Ovary (tissue), 9 donors: Measurements from ENCODE around the gene GNRHR. TPM values are rescaled to one million over a fixed set of nuclear protein-coding genes. Genes with fewer than 3 reads are reported as not detected.
"Not testable (repeated sequence)": the region's sequence is repeated elsewhere in the genome, so short reads cannot be mapped to it uniquely, and the experiment has no call there.

ENCODE experiments used
- DNase-seq, 5 donors: peaks; one replicate each; pipeline ENCODE4 v3.0.0-alpha.2; 2019 to 2020
- H3K27ac ChIP-seq, 2 donors: fragments of 200-600 bp; one replicate each; pipeline versions ENCODE4 v1.5.1 to v1.8.0; 2019 to 2022
- H3K27me3 ChIP-seq: fragments of 200-600 bp; one replicate; pipeline ENCODE4 v1.8.0; 2022
- H3K36me3 ChIP-seq: fragments of 200-600 bp; sonication (generic); one replicate; pipeline ENCODE4 v1.5.1; 2019
- H3K4me1 ChIP-seq: one replicate; pipeline ENCODE4 v1.8.1; 2013; ENCODE audit warnings: mild to moderate bottlenecking, moderate library complexity; ENCODE audit not compliant: insufficient read depth
- H3K4me3 ChIP-seq: fragments of 200-600 bp; sonication (generic); one replicate; pipeline ENCODE4 v1.5.1; 2017
- H3K9me3 ChIP-seq, 2 donors: fragments of 200-600 bp in 1 of 2; sonication (generic) in 1 of 2; one replicate each; pipeline versions ENCODE4 v1.5.1 to v1.8.1; 2013 to 2019; ENCODE audit warnings: mild to moderate bottlenecking in 1 of 2, moderate library complexity in 1 of 2
- CTCF ChIP-seq, 3 donors: fragments of 450-650 bp in 2 of 3; fragments of 200-600 bp in 1 of 3; IDR thresholded peaks; one replicate each; pipeline versions ENCODE4 v1.5.1 to v1.8.0; 2016 to 2022; ENCODE audit warnings: antibody characterized with exemption in 3 of 3, mild to moderate bottlenecking in 1 of 3
- EP300 ChIP-seq: sonication (generic); formaldehyde crosslinking; IDR thresholded peaks from one replicate; pipeline ENCODE4 v1.6.1; 2017; ENCODE audit warnings: antibody characterized with exemption
- POLR2A ChIP-seq: fragments of 450-650 bp; IDR thresholded peaks from one replicate; pipeline ENCODE4 v1.6.1; 2017; ENCODE audit warnings: antibody characterized with exemption, mild to moderate bottlenecking, moderate library complexity
- WGBS, 3 donors: extraction: QIAGEN DNeasy Blood & Tissue Kit in 1 of 3; methylation state at CpG; one replicate each; pipeline versions ENCODE4 v1.1.5 to v1.1.7; 2013 to 2017; 5-methylcytosine and 5-hydroxymethylcytosine counted together
- intact Hi-C, 4 donors: fragments of 100-400 bp; cut with DNase I; formaldehyde crosslinking; loops; one replicate each; pipeline versions ENCODE4 v1.11.0 to v1.15.1; 2022 to 2023
- polyA plus RNA-seq, 2 donors: library from polyadenylated mRNA; stranded (reverse); fragments of 200-250 nt in 1 of 2; fragments of 350-450 nt in 1 of 2; fragmentation: Illumina TruSeq in 1 of 2; extraction: RNeasy Lipid Tissue Mini Kit (QIAGEN cat#74804) in 1 of 2; gene quantifications; one replicate each; pipeline ENCODE4 v1.2.3, GENCODE V29; 2013 to 2014
- total RNA-seq, 7 donors: library from RNA; depleted of rRNA in 2 of 7; stranded (reverse); fragments of >200 nt in 2 of 7; fragmentation: NEBNext Ultra II Directional in 3 of 7; extraction: Animal tissue kit (Norgen Biotek cat#: 25700) in 3 of 7; gene quantifications; one replicate each; pipeline versions ENCODE4 v1.1.0 to v1.2.4, GENCODE V29; 2016 to 2023
- donor health status: DM: no; HTN: no; CAD: no; lungs with moderate emphysema.
- donor health status: DM: no; HTN: no; CAD: no.
- donor health status: Bipolar disorder and iron deficiency.
- donor health status: DM: yes; HTN: yes; CAD: no.
- donor health status: DM: no; HTN: no; CAD: no.
- donor health status: DM: yes; HTN: yes; CAD: no.

GNRHR gene
- total and polyA plus RNA-seq, 9 donors: 0.10 to 0.15 (median 0.11) TPM; not detected in 6

DNA sequence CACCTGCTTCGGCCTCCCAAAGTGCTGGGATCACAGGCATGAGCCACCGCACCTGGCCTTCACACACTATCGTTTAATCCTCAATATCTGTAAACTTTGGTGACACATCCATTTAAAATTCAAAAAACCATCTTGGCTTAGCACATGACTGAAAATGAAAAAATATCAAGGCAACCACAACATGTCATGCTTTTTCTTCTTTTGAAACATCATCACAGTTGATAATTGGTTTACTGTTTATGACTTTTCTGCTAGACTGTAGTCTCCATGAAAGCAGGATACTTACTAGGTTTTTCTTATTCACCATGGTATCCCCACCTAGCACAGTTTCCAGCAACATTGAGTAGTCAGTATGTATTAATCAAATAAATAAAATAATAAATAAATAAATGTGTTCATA is 11.0 kb downstream of the GNRHR start:
- WGBS, 3 donors: 92 to 95% (median 94%) methylated on average over 3 of the region's 3 CpGs
- Histone ChIP-seq H3K4me3 (no peak overlapping the region), H3K4me1 (no peaks in the 10 kb centered on the region), H3K27ac (no peak overlapping the region), H3K9me3 (no peaks in the 10 kb centered on the region), H3K36me3 (no peaks in the 10 kb centered on the region), H3K27me3 (no peaks in the 10 kb centered on the region)
- intact Hi-C loops: no loop called here
- TF ChIP-seq CTCF (IDR thresholded peaks at IDR 0.05) (no peak), POLR2A (no peak), EP300 (no peak)
- no peak for DNase-seq

DNA sequence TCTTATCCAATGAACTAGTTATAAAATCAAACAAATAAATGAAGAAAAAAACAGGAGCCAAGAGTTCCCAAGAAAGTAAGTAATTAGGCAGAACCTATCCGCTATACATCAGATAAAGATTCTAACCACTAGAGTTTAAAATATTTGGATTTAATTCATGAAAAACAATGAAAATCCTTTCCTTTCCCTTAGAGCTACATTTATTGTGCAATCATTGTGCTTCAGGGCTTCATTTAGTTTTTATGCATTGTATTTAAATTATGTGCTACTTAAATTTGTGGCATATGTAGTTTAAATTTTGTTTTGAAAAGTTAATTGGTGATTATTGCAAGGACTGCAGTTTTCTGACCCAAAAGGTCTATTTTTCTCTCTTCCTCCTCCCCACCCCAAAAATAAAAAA is 17.9 kb downstream of the GNRHR start:
- H3K27ac ChIP-seq: no peak overlapping the region
- no peaks in the 10 kb centered on the region for H3K27me3 ChIP-seq
- TF ChIP-seq POLR2A: no peak
- no peak for TF ChIP-seq CTCF (IDR thresholded peaks at IDR 0.05)
- TF ChIP-seq EP300: no peak
- H3K4me3 ChIP-seq: no peak overlapping the region
- intact Hi-C loops: no loop called here
- WGBS, 3 donors: 96 to 97% (median 96%) methylated on average over 1 of the region's 1 CpG
- H3K36me3 ChIP-seq: no peaks in the 10 kb centered on the region
- DNase-seq: no peak
- no peaks in the 10 kb centered on the region for H3K9me3 ChIP-seq
- H3K4me1 ChIP-seq: no peaks in the 10 kb centered on the region

- Histone ChIP-seq H3K36me3 (no peaks in the 10 kb centered on the region), H3K27ac (no peak overlapping the region), H3K4me3 (no peak overlapping the region), H3K27me3 (no peaks in the 10 kb centered on the region), H3K9me3 (no peaks in the 10 kb centered on the region), H3K4me1 (no peaks in the 10 kb centered on the region)
- DNase-seq: no peak
- TF ChIP-seq POLR2A (no peak), EP300 (no peak), CTCF (IDR thresholded peaks at IDR 0.05) (no peak)
- intact Hi-C loops: no loop called here
These were observed 18.9 kb downstream of the GNRHR start for GRCh38 chr4:67735325-67735724.

DNA sequence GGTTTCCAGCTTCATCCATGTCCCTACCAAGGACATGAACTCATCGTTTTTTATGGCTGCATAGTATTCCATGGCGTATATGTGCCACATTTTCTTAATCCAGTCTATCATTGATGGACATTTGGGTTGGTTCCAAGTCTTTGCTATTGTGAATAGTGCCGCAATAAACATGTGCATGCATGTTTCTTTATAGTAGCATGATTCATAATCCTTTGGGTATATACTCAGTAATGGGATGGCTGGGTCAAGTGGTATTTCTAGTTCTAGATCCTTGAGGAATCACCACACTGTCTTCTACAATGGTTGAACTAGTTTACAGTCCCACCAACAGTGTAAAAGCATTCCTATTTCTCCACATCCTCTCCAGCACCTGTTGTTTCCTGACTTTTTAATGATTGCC is 23.7 kb downstream of the GNRHR start:
- H3K36me3 ChIP-seq, DNase-seq, H3K9me3 ChIP-seq, intact Hi-C loops, H3K27me3 ChIP-seq, H3K4me1 ChIP-seq, H3K27ac ChIP-seq, H3K4me3 ChIP-seq: not testable (repeated sequence)
- WGBS, 3 donors: 93 to 98% (median 94%) methylated on average over 3 of the region's 3 CpGs

DNA sequence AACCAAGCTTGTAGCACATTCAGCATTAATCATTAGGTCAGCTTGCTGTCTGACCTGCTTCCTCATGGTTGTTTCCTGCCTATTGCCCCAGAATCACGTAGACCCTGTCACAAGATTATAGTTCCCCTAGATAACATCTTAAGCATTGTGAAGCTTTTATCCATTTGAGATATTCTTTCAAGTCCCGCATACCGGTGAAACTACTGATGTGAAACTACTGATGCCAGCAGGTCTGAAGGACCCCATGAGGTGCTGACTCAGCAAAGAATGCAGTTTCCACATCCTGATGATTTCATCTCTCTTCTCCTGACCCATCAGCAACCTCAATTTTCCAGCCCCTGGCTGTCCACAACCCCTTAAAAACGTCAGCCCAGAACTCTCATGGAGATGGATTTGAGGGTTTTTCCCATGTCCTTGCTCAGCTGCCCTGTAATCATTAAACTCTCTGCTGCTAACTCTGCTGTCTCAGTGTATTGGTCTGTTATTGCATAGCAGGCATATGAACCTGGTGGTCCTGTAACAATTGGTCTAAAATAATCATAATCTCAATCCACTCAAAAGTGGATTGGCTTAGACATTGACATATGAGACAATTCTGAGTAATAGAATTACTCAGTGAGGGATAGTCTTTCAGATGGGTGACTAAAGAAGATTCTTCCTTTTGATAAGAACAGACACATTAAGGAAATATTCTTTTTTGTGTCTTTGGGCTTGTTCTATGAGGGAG is 26.9 kb downstream of the GNRHR start:
- no peak for DNase-seq
- 76 to 77% (median 76%) methylated on average over 4 of the region's 4 CpGs for WGBS, 3 donors
- intact Hi-C loops: no loop called here

More for the DNA sequence above, 26.9 kb downstream of the GNRHR start:
- H3K27me3 ChIP-seq: no peaks in the 10 kb centered on the region
- no peaks in the 10 kb centered on the region for H3K9me3 ChIP-seq
- H3K36me3 ChIP-seq: no peaks in the 10 kb centered on the region
- H3K4me1 ChIP-seq: no peaks in the 10 kb centered on the region
- TF ChIP-seq CTCF (IDR thresholded peaks at IDR 0.05) (no peak), POLR2A (no peak), EP300 (no peak)
- no peak overlapping the region for H3K4me3 ChIP-seq
- H3K27ac ChIP-seq: no peak overlapping the region
